Liver (tissue), 9 donors: ENCODE measurements around the gene SORCS2. TPM values are rescaled to one million over a fixed set of nuclear protein-coding genes. Genes with fewer than 3 reads are reported as not detected.

Experiments
- DNase-seq: peaks from one replicate; pipeline ENCODE4 v3.0.0-alpha.2; 2017; ENCODE audit warnings: low spot score
- H3K27ac ChIP-seq, 2 donors: one replicate each; pipeline ENCODE4 v1.7.0; 2013; ENCODE audit warnings: inconsistent platforms in 2 of 2, low read length in 2 of 2, control low read depth in 1 of 2, low read depth in 1 of 2, mild to moderate bottlenecking in 1 of 2
- H3K27me3 ChIP-seq, 4 donors: one replicate each; pipeline versions ENCODE4 v1.6.1 to v1.7.0; 2013; ENCODE audit warnings: low read length in 3 of 4, inconsistent platforms in 1 of 4, mild to moderate bottlenecking in 1 of 4, moderate library complexity in 1 of 4; ENCODE audit not compliant: control insufficient read depth in 4 of 4, insufficient read depth in 4 of 4
- H3K36me3 ChIP-seq, 4 donors: one replicate each; pipeline versions ENCODE4 v1.6.1 to v1.7.0; 2013; ENCODE audit warnings: low read length in 3 of 4, mild to moderate bottlenecking in 3 of 4, low read depth in 1 of 4, moderate library complexity in 1 of 4; ENCODE audit not compliant: control insufficient read depth in 4 of 4, insufficient read depth in 3 of 4
- H3K4me1 ChIP-seq, 4 donors: one replicate each; pipeline versions ENCODE4 v1.6.1 to v1.7.0; 2013; ENCODE audit warnings: low read length in 3 of 4, mild to moderate bottlenecking in 3 of 4, moderate library complexity in 1 of 4; ENCODE audit not compliant: control insufficient read depth in 4 of 4, insufficient read depth in 4 of 4
- H3K4me3 ChIP-seq, 3 donors: one replicate each; pipeline versions ENCODE4 v1.6.1 to v1.7.0; 2013; ENCODE audit warnings: low read length in 3 of 3, control low read depth in 1 of 3, low read depth in 1 of 3, mild to moderate bottlenecking in 1 of 3
- H3K9ac ChIP-seq, 2 donors: one replicate each; pipeline ENCODE4 v1.7.0; 2013; ENCODE audit warnings: low read length in 2 of 2, mild to moderate bottlenecking in 2 of 2, moderate library complexity in 2 of 2, control low read depth in 1 of 2, low read depth in 1 of 2
- H3K9me3 ChIP-seq, 4 donors: one replicate each; pipeline versions ENCODE4 v1.6.1 to v1.7.0; 2013; ENCODE audit warnings: low read length in 3 of 4; ENCODE audit not compliant: control insufficient read depth in 4 of 4
- CTCF ChIP-seq: fragments of 150-350 bp; IDR thresholded peaks from 2 replicates; pipeline ENCODE4 v1.5.1; 2017; ENCODE audit warnings: improper control_type of control experiment, low read depth, low read length; ENCODE audit not compliant: missing input control
- EGR1 ChIP-seq, 2 donors: IDR thresholded peaks; 2 replicates each; pipeline ENCODE4 v1.6.1; 2016 to 2018; ENCODE audit warnings: antibody characterized with exemption in 2 of 2, low read depth in 2 of 2
- GABPA ChIP-seq, 2 donors: IDR thresholded peaks in 1 of 2; conservative IDR thresholded peaks in 1 of 2; 2 replicates each; pipeline ENCODE4 v1.6.1; 2016; ENCODE audit warnings: antibody characterized with exemption in 2 of 2, mild to moderate bottlenecking in 1 of 2, moderate library complexity in 1 of 2
- HNF4A ChIP-seq, 2 donors: conservative IDR thresholded peaks; 2 replicates each; pipeline ENCODE4 v1.6.1; 2016; ENCODE audit warnings: antibody characterized with exemption in 2 of 2, mild to moderate bottlenecking in 2 of 2
- JUND ChIP-seq, 2 donors: IDR thresholded peaks; 2 replicates each; pipeline ENCODE4 v1.6.1; 2016; ENCODE audit warnings: antibody characterized with exemption in 2 of 2
- MAX ChIP-seq: IDR thresholded peaks from 2 replicates; pipeline ENCODE4 v1.6.1; 2016; ENCODE audit warnings: antibody characterized with exemption
- NR2F2 ChIP-seq: IDR thresholded peaks from 2 replicates; pipeline ENCODE4 v1.6.1; 2016; ENCODE audit warnings: antibody characterized with exemption
- REST ChIP-seq: IDR thresholded peaks from 2 replicates; pipeline ENCODE4 v1.6.1; 2016; ENCODE audit warnings: antibody characterized with exemption, mild to moderate bottlenecking
- SP1 ChIP-seq: IDR thresholded peaks from 2 replicates; pipeline ENCODE4 v1.6.1; 2018; ENCODE audit warnings: antibody characterized with exemption, mild to moderate bottlenecking
- TAF1 ChIP-seq: conservative IDR thresholded peaks from 2 replicates; pipeline ENCODE4 v1.6.1; 2016; ENCODE audit warnings: antibody characterized with exemption, mild to moderate bottlenecking
- YY1 ChIP-seq: IDR thresholded peaks from 2 replicates; pipeline ENCODE4 v1.6.1; 2016; ENCODE audit warnings: antibody characterized with exemption, mild to moderate bottlenecking
- ZBTB33 ChIP-seq: IDR thresholded peaks from 2 replicates; pipeline ENCODE4 v1.6.1; 2016; ENCODE audit warnings: antibody characterized with exemption
- WGBS: extraction: QIAGEN DNeasy Blood & Tissue Kit; methylation state at CpG from one replicate; pipeline ENCODE4 v1.1.7; 2013; 5-methylcytosine and 5-hydroxymethylcytosine counted together
- polyA plus RNA-seq, 2 donors: library from polyadenylated mRNA; stranded (reverse) in 1 of 2; unstranded in 1 of 2; fragments of 200-250 nt in 1 of 2; fragments of >200 nt in 1 of 2; fragmentation: Nextera tagmentation in 1 of 2; extraction: Ambion mirVana in 1 of 2; gene quantifications; one replicate each; pipeline versions ENCODE4 v1.2.1 to v1.2.3, GENCODE V29; 2013 to 2015
- total RNA-seq, 2 donors: library from RNA; depleted of rRNA; stranded (reverse); fragments of >200 nt; gene quantifications; one replicate each; pipeline ENCODE4 v1.2.3, GENCODE V29; 2014
- donor health status: healthy.
- donor health status: healthy.
- donor health status: healthy.
- donor health status: healthy.
- donor health status: healthy.

SORCS2 gene
- total and polyA plus RNA-seq, 4 donors = 0.10 to 1.4 (median 0.92) TPM

- H3K9ac ChIP-seq = no peak overlapping the region
- H3K4me1 ChIP-seq = no peaks in the 10 kb centered on the region
- H3K27me3 ChIP-seq = no peaks in the 10 kb centered on the region
- WGBS = 86% methylated on average over 25 of the region's 25 CpGs
- H3K4me3 ChIP-seq = no peak overlapping the region
- no peak overlapping the region for H3K27ac ChIP-seq
- H3K36me3 ChIP-seq = no peaks in the 10 kb centered on the region
- TF ChIP-seq ZBTB33 = no peak
- no peak for TF ChIP-seq SP1
- no peak for TF ChIP-seq EGR1 (IDR thresholded peaks at IDR 0.05; ENCODE audit: low read depth in 2 of 2)
- TF ChIP-seq NR2F2 = no peak
- H3K9me3 ChIP-seq = peaks cover 10 to 31% (median 26%) of the 10 kb centered on the region in 4 donors
- no peak for DNase-seq
Measured at GRCh38 chr4:7569810-7570783, 377.8 kb downstream of the SORCS2 start.

GRCh38 chr4:7571001-7571400, 378.7 kb downstream of the SORCS2 start:
- Histone ChIP-seq H3K27me3 (no peaks in the 10 kb centered on the region), H3K9me3 (peaks cover 10 to 40% (median 30%) of the 10 kb centered on the region in 4 donors), H3K36me3 (no peaks in the 10 kb centered on the region), H3K4me3 (no peak overlapping the region), H3K9ac (no peak overlapping the region), H3K27ac (no peak overlapping the region), H3K4me1 (no peaks in the 10 kb centered on the region)
- TF ChIP-seq HNF4A (conservative IDR thresholded peaks at IDR 0.05) = no peak
- TF ChIP-seq ZBTB33 = no peak
- TF ChIP-seq TAF1 = no peak
- no peak for TF ChIP-seq EGR1 (IDR thresholded peaks at IDR 0.05; ENCODE audit: low read depth in 2 of 2)
- no peak for TF ChIP-seq NR2F2
- no peak for TF ChIP-seq YY1
- no peak for TF ChIP-seq GABPA (IDR thresholded peaks at IDR 0.05 in 1 of 2, conservative IDR thresholded peaks at IDR 0.05 in 1 of 2)
- no peak for TF ChIP-seq MAX
- TF ChIP-seq JUND (IDR thresholded peaks at IDR 0.05) = no peak
- TF ChIP-seq REST = no peak
- TF ChIP-seq CTCF = no peak
- DNase-seq = no peak
- 89% methylated on average over 6 of the region's 6 CpGs for WGBS
